HUES48 (cell line): ENCODE results near the gene AMIGO1.

ENCODE experiments used
- H3K27ac ChIP-seq: one replicate; pipeline ENCODE4 v1.7.0; 2013; ENCODE audit warnings: low read depth, low read length, inconsistent platforms
- H3K27me3 ChIP-seq: 2 replicates; pipeline ENCODE4 v1.6.1; 2013; ENCODE audit warnings: mild to moderate bottlenecking, low read length; ENCODE audit not compliant: control insufficient read depth, insufficient read depth
- H3K36me3 ChIP-seq: 2 replicates; pipeline ENCODE4 v1.6.1; 2013; ENCODE audit warnings: low read length; ENCODE audit not compliant: control insufficient read depth, insufficient read depth
- H3K4me1 ChIP-seq: 2 replicates; pipeline ENCODE4 v1.6.1; 2013; ENCODE audit warnings: mild to moderate bottlenecking, low read length; ENCODE audit not compliant: control insufficient read depth, insufficient read depth
- H3K4me3 ChIP-seq: 2 replicates; pipeline ENCODE4 v1.5.1; 2013; ENCODE audit warnings: mild to moderate bottlenecking, low read depth, low read length
- H3K9ac ChIP-seq: 2 replicates; pipeline ENCODE4 v1.6.1; 2013; ENCODE audit warnings: mild to moderate bottlenecking, low read depth, low read length, moderate library complexity
- H3K9me3 ChIP-seq: 2 replicates; pipeline ENCODE4 v1.6.1; 2013; ENCODE audit warnings: low read length; ENCODE audit not compliant: control insufficient read depth, insufficient read depth

AMIGO1 gene

DNA sequence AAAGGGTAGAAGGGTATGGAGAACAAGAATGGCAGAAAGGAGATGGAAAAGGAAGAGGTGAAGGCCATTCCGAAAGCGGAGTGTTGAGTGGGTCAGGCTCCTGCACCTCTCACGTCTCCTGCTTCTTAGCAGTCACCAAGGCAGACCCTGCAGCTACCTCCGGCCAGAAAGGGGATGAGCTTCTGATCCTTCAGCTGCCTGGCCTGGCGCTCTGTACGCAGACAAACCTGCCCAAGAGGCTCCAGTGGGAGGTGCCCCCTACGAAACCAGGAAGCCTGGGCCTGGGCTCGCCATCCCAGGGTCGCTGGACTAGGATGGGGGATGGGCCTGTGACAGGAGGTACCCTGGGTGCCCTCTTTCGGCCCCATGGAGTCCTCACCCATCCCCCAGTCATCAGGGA is 33.1 kb upstream of the AMIGO1 start:
- peaks cover 18% of the 10 kb centered on the region for H3K4me1 ChIP-seq
- H3K27me3 ChIP-seq: no peaks in the 10 kb centered on the region
- H3K9ac ChIP-seq: no peak overlapping the region
- H3K36me3 ChIP-seq: no peaks in the 10 kb centered on the region
- no peak overlapping the region for H3K27ac ChIP-seq
- no peaks in the 10 kb centered on the region for H3K9me3 ChIP-seq
- H3K4me3 ChIP-seq: no peak overlapping the region

DNA sequence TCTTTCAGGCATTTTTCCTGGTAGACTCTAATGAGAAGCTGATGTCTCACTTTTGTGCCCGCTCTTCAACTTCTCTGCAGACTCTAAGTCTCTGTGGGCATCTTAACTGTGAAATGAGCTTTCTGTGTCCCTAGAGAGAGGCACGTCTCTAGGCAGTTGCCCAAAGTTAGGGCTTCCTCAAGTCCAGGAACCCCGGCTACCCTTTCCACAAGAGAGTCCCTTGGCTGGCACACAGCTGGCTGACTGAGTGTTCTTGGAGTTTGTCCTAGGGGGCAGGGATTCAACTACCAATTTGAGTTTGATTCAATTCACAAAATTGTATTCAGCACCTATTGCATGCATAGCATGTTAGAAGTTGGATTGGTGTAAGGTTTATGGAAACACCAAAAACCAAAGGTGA is 31.6 kb upstream of the AMIGO1 start:
- peaks cover 5% of the 10 kb centered on the region for H3K4me1 ChIP-seq
- no peak overlapping the region for H3K9ac ChIP-seq
- no peaks in the 10 kb centered on the region for H3K36me3 ChIP-seq
- no peak overlapping the region for H3K27ac ChIP-seq
- no peaks in the 10 kb centered on the region for H3K27me3 ChIP-seq
- no peaks in the 10 kb centered on the region for H3K9me3 ChIP-seq
- no peak overlapping the region for H3K4me3 ChIP-seq

DNA sequence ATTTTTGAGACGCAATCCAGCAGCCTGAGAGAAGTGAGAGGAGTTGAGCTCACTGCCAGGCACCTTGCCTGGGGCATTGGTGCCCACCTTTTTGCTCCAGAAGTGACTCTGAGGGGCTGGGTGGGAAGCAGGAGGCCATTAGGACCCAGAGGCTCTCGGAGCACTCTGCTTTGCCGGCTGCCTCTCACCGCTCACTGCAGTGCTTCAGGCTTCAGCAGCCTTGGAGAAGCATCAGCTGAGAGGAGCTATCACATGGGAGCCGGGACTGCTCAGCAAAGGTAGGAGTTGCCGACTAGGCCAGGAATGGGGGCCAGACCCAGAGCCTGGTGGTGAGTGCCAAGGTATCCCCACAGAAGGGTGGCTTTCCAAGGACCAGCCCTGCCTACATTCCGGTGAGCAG is 30.1 kb upstream of the AMIGO1 start, which contains the start of gene GPR61:
TSS of gene GPR61 (plus strand) at position 197 of the 400 bp plus-strand sequence. CDS start 3,151 bp downstream, outside the sequence.
- no peaks in the 10 kb centered on the region for H3K27me3 ChIP-seq
- peaks cover 5% of the 10 kb centered on the region; the same call in 1 of the 2 replicates for H3K4me1 ChIP-seq
- no peaks in the 10 kb centered on the region for H3K9me3 ChIP-seq
- no peak within 1 kb of the TSS for H3K9ac ChIP-seq
- no peak within 1 kb of the TSS for H3K27ac ChIP-seq
- H3K36me3 ChIP-seq: no peaks in the 10 kb centered on the region
- no peak within 1 kb of the TSS; the same call in 1 of the 2 replicates for H3K4me3 ChIP-seq

DNA sequence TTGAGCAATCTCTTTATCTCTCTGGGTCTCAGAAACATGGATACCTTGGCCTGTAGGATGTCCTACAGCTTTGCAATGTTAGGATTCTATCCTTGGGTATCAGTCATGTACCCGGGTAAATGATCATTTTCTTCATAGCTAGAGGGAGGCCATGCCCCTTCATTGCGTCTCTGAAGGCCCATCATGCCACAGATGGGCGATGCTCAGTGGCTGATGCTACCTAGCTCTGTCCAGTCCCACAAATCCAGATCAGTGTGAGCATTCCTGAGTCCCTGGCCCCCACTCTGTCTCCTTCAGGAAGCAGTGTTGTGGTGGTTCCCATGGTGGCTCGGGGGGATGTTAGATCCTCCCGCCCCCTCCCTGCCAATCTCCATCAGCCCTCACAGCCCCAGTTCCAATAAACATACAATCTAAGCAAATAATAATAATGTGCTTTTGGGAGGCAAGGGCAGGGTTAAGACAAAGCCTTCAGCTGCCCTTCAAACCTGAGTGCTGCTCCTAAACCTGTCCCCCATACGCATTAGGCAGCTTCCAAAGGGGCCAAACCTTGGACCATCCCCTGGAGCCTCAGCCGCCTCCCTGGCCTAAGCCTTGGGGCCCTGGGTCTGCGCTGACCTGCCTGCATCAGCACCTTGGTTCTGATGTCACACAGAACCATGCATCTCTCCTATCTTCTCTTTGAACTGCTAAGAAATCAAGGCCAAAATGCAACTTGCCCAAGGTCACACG is 29.5 kb upstream of the AMIGO1 start:
- Histone ChIP-seq H3K4me1 (peaks cover 5% of the 10 kb centered on the region; the same call in 1 of the 2 replicates), H3K4me3 (no peak overlapping the region), H3K36me3 (no peaks in the 10 kb centered on the region), H3K27me3 (no peaks in the 10 kb centered on the region), H3K9me3 (no peaks in the 10 kb centered on the region), H3K9ac (no peak overlapping the region), H3K27ac (no peak overlapping the region)

DNA sequence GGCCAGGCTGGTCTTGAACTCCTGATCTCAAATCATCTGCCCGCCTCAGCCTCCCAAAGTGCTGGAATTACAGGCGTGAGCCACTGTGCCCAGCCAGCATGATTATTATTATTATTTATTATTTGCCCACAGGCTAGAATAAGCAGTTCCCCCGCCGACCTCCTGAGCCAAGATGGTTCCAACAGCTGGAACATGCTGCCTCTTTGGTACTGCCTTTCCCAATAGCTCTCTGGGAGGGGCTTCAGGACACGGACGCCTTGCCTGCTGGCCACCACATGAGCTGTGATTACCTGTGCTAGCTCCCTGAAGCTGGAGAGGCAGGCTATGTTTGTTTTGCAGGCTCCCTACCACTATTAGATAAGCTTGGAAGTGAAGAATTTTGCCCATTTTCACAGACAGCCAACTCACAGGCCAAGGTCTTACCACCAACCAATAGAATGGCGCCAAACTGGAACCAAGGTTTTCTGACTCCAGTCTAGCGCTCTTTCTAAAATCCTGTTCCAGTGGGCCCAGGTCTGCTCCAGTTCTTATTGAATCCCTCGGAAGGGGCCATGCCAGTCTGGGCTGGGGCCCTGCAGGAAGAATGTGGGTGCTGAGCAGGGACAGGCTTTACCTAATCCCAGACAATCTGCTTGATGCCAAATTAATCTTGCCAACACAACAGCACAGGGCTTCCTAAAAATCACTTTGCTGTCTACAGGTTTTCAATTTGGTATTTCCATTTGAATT is 28.1 kb upstream of the AMIGO1 start:
- Histone ChIP-seq H3K27me3 (no peaks in the 10 kb centered on the region), H3K36me3 (no peaks in the 10 kb centered on the region), H3K9me3 (no peaks in the 10 kb centered on the region), H3K9ac (no peak overlapping the region), H3K4me3 (no peak overlapping the region), H3K4me1 (peaks cover 6% of the 10 kb centered on the region; the same call in 1 of the 2 replicates), H3K27ac (no peak overlapping the region)

DNA sequence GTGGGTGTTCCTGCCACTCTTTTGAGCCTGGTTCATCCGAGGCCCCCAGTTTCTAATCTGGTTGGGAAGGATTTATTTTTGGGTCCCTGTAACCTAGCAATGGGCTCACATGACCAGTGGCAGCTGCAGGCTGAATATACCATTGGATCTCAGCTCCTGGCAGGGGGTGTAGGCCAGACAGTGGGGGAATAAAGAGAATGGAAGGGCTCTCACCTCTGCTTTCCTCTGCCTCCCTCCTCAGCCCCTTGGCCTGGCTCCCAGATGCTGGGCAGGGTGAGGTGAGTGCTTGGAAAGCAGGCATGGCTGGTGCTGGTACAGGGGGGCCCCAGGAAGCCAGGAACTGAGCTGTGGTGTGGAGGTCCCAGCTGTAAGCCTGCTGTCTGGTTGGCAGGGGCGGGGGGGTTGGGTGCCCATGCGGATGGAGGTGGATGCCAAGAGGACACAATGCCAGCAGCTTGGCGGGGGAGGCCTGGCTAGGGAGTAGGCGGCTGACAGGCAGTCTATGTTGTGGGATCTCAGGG is 26.5 kb upstream of the AMIGO1 start:
- Histone ChIP-seq H3K27me3 (no peaks in the 10 kb centered on the region), H3K9me3 (no peaks in the 10 kb centered on the region), H3K4me1 (peaks cover 8% of the 10 kb centered on the region; the same call in 1 of the 2 replicates), H3K27ac (no peak overlapping the region), H3K36me3 (no peaks in the 10 kb centered on the region), H3K4me3 (no peak overlapping the region), H3K9ac (no peak overlapping the region)

DNA sequence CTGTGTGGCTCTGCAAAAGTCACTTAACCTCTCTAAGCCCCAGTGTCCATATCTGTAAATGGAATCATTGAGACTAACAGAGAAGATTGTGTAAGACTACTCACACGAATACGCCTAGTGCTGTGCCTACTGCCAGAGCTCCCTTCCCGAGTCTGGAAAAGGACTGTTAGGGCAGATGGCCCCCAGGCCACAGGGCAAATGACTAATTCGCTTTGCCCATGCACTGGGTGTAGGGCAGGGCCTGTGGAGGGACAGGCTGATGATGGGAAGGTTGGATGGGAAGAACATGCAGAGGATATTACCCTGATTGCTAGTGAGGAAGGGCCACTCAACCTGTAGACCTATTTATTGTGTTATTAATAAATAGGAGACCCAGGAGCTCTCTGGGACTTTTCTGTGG is 26.0 kb upstream of the AMIGO1 start:
- no peak overlapping the region for H3K27ac ChIP-seq
- H3K9ac ChIP-seq: no peak overlapping the region
- no peaks in the 10 kb centered on the region for H3K9me3 ChIP-seq
- H3K27me3 ChIP-seq: no peaks in the 10 kb centered on the region
- peaks cover 8% of the 10 kb centered on the region; the same call in 1 of the 2 replicates for H3K4me1 ChIP-seq
- no peak overlapping the region for H3K4me3 ChIP-seq
- no peaks in the 10 kb centered on the region for H3K36me3 ChIP-seq

DNA sequence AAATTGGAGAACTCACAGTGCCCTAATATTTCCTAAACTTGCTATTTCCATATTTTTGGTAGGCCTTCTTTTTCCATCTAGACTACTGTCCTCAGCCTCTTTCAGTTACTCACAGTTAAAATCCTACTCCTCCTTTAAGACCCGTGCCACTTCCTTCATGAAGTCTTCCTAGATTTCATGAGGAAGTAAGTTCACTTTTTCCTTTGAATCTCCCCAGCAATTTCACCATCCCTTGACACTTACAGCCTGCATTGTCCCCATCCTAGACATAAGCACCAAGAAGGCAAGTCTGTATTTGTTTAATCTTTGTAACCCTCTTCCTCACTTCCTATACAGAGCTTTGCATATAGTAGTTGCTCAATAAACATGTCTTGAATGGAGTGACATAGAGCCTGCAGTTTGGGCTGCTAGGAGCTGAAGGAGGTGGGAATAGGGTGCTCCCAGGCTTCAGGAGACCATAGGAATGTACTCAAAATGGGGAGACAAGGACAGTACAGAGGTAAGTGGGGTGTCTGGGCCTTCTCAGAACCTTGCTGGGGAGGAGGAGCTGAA is 24.9 kb upstream of the AMIGO1 start:
- Histone ChIP-seq H3K4me1 (peaks cover 6% of the 10 kb centered on the region; the same call in 1 of the 2 replicates), H3K27me3 (no peaks in the 10 kb centered on the region), H3K9ac (no peak overlapping the region), H3K4me3 (no peak overlapping the region), H3K9me3 (no peaks in the 10 kb centered on the region), H3K27ac (no peak overlapping the region), H3K36me3 (no peaks in the 10 kb centered on the region)

DNA sequence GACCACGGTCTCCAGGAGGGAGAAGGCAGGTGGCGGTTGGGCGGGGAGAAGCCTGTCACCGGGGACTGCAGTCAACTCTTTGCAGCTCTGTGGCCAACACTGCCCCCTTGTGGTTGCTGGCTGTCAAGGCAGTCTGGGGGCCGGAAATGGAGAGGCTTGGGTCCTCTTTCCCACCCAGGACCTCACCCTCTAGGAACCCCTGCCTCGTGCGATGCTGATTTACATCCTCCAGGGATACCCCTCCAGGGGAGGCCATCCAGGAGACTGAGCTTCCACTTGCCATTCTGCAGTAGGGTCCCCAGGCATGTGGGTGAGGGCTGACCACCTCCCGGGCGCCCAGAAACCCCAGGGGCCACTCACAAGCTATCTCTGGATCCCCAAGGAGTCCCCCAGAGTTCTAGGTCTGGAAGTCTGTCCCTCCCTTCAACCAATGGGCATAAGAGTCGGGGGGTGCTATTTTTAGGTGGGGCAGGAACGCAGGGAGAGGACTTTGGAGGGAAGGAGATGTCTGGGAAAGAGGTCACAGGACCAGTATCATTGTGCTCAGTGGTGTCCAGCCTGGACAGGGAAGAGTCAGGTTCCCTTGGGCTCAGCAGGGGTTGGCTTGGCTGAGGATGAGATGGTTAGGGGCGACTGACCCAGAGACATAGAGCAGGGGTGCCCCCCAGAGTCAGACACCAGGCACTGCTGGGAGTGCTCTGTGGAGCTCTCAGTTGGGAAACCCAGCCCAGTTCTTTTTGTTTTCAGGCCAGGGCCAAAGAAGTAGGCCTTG is 23.0 kb upstream of the AMIGO1 start:
- H3K36me3 ChIP-seq: no peaks in the 10 kb centered on the region
- no peaks in the 10 kb centered on the region for H3K9me3 ChIP-seq
- H3K4me1 ChIP-seq: peaks cover 6% of the 10 kb centered on the region; the same call in 1 of the 2 replicates
- H3K27me3 ChIP-seq: no peaks in the 10 kb centered on the region
- no peak overlapping the region for H3K9ac ChIP-seq
- no peak overlapping the region for H3K27ac ChIP-seq
- no peak overlapping the region for H3K4me3 ChIP-seq

DNA sequence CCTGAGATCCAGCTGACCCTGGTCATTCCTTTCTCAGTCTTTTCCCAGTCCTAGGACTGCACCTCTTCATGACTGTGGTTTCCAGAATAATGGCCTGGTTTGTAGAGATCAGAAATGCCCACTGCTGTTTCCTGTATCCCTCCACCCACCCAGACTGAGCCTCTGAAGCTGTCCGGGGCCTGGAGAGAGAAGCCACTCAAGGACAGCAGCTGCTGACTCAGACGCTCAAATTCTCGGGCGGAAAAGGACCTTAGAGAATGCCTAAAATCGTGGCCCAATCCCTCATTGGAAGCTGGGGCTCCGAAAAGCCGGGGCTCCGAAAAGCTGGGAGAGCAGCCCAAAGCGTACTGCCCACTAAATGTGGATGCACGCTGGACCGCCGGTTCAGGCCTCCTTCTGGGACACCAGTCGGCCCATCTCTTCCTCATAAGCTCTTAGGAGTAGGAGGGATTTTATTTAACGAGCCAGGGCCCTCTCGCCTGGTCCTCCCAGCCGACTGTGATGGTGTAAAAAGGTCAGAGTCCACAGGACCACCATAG is 22.4 kb upstream of the AMIGO1 start:
- Histone ChIP-seq H3K36me3 (no peaks in the 10 kb centered on the region), H3K4me3 (no peak overlapping the region), H3K9me3 (no peaks in the 10 kb centered on the region), H3K27me3 (no peaks in the 10 kb centered on the region), H3K4me1 (peaks cover 6% of the 10 kb centered on the region; the same call in 1 of the 2 replicates), H3K9ac (no peak overlapping the region), H3K27ac (no peak overlapping the region)
